IMR-90 (cell line): ENCODE data around the gene FAT2.

ENCODE experiments used
- CEBPB ChIP-seq: IDR thresholded peaks from 2 replicates; pipeline ENCODE4 v1.6.1; 2012; ENCODE audit warnings: low read depth, low read length, improper control_type of control experiment
- CHD1 ChIP-seq: IDR thresholded peaks from 2 replicates; pipeline ENCODE4 v1.6.1; 2012; ENCODE audit warnings: low read depth, low read length, improper control_type of control experiment
- CTCF ChIP-seq: conservative IDR thresholded peaks from 2 replicates; pipeline ENCODE4 v1.5.1; 2012; ENCODE audit warnings: mild to moderate bottlenecking, low read depth, low read length, improper control_type of control experiment
- ELK1 ChIP-seq: fragments of 150-350 bp; IDR thresholded peaks from 2 replicates; pipeline ENCODE4 v1.6.1; 2016; ENCODE audit warnings: low read depth, mild to moderate bottlenecking, low read length, moderate library complexity, borderline replicate concordance
- FOS ChIP-seq: fragments of 150-350 bp; IDR thresholded peaks from 2 replicates; pipeline ENCODE4 v1.6.1; 2016; ENCODE audit warnings: low read depth, low read length
- MAFK ChIP-seq: IDR thresholded peaks from 2 replicates; pipeline ENCODE4 v1.6.1; 2012; ENCODE audit warnings: low read depth, low read length, improper control_type of control experiment
- MXI1 ChIP-seq: IDR thresholded peaks from 2 replicates; pipeline ENCODE4 v1.6.1; 2012; ENCODE audit warnings: low read depth, mild to moderate bottlenecking, low read length, moderate library complexity, borderline replicate concordance
- POLR2A ChIP-seq: IDR thresholded peaks from 2 replicates; pipeline ENCODE4 v1.6.1; 2012; ENCODE audit warnings: mild to moderate bottlenecking, low read depth, low read length
- RAD21 ChIP-seq: IDR thresholded peaks from 2 replicates; pipeline ENCODE4 v1.6.1; 2012; ENCODE audit warnings: low read length, improper control_type of control experiment
- SMC3 ChIP-seq: fragments of 150-350 bp; IDR thresholded peaks from 2 replicates; pipeline ENCODE4 v1.6.1; 2016; ENCODE audit warnings: low read depth, mild to moderate bottlenecking, antibody characterized with exemption, low read length, moderate library complexity

- TF ChIP-seq SMC3: no peak
- no peak for TF ChIP-seq POLR2A
- no peak for TF ChIP-seq CEBPB
- no peak for TF ChIP-seq CTCF
- TF ChIP-seq ELK1: no peak
- no peak for TF ChIP-seq RAD21
- TF ChIP-seq MAFK: no peak
- no peak for TF ChIP-seq FOS
- TF ChIP-seq CHD1: no peak
- TF ChIP-seq MXI1: no peak
These were observed 21.7 kb downstream of the FAT2 start for GRCh38 chr5:151569132-151570046.
